ENCODE data around the gene ULBP1.
"Not testable (repeated sequence)": the region's sequence is repeated elsewhere in the genome, so short reads cannot be mapped to it uniquely, and the experiment has no call there.

DNA sequence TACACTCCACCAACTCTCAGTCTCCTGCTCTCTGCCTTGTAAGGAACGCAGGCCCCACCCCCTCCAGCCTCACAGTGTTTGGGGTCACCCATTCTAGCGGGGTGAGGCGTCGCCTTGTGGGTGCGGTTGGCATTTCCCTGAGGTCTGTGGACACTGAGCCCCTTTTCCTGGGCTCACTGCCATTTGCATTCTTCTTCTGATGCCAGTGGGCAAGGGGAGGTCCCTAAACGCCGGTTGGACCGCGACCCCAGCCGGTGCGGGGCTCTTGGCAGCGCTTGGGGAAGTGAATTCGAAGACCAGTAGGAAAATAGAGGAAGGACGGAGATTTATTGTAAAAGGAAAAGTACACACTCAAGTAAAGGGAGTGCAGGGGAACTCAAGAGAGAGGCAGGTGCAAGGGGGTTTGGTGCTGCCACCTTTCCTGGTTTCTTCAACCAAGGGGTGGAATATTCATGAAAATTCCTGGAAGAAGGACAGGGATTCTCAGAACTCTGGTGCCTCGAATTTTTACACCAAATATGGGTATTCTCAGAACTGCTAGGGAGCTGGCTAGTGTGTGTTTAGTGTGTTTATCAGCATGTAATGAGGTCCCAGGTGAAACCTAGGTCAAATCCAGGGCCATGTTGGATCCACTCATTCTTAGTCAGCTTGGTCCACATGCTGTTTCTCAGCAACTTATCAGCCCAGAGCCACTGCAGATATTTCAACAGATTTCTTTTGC is 51.7 kb downstream of the ULBP1 start:
- TF ChIP-seq, protein P1, sequence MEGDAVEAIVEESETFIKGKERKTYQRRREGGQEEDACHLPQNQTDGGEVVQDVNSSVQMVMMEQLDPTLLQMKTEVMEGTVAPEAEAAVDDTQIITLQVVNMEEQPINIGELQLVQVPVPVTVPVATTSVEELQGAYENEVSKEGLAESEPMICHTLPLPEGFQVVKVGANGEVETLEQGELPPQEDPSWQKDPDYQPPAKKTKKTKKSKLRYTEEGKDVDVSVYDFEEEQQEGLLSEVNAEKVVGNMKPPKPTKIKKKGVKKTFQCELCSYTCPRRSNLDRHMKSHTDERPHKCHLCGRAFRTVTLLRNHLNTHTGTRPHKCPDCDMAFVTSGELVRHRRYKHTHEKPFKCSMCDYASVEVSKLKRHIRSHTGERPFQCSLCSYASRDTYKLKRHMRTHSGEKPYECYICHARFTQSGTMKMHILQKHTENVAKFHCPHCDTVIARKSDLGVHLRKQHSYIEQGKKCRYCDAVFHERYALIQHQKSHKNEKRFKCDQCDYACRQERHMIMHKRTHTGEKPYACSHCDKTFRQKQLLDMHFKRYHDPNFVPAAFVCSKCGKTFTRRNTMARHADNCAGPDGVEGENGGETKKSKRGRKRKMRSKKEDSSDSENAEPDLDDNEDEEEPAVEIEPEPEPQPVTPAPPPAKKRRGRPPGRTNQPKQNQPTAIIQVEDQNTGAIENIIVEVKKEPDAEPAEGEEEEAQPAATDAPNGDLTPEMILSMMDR (optimal IDR thresholded peaks at IDR 0.05 in 1 of 3, IDR thresholded peaks at IDR 0.05 in 1 of 3, conservative IDR thresholded peaks at IDR 0.05 in 1 of 3; ENCODE audit: extremely low read depth in 1 of 3, insufficient read depth in 2 of 3, low read length in 3 of 3): peak in 1 of 3 experiments; percentile 4
- not testable (repeated sequence) for TF ChIP-seq EZH2 (IDR thresholded peaks at IDR 0.05; ENCODE audit: low read length)
